Gastroesophageal sphincter (tissue), 3 donors: ENCODE data around the gene AGBL4.

Experiments used
- EP300 ChIP-seq: sonication (generic); formaldehyde crosslinking; IDR thresholded peaks from one replicate; pipeline ENCODE4 v1.6.1; 2017; ENCODE audit warnings: antibody characterized with exemption, mild to moderate bottlenecking
- POLR2AphosphoS5 ChIP-seq: sonication (generic); formaldehyde crosslinking; IDR thresholded peaks from one replicate; pipeline ENCODE4 v1.6.1; 2017; ENCODE audit warnings: antibody characterized with exemption
- TF ChIP-seq, protein P1 (sequence below), 4 experiments: fragments of 200-600 bp in 2 of 4; fragments of 450-650 bp in 2 of 4; sonication (generic) in 1 of 4; IDR thresholded peaks; one replicate each; pipeline ENCODE4 v1.5.1; 2017 to 2019; ENCODE audit warnings: antibody characterized with exemption in 4 of 4, mild to moderate bottlenecking in 2 of 4, moderate library complexity in 2 of 4

DNA sequence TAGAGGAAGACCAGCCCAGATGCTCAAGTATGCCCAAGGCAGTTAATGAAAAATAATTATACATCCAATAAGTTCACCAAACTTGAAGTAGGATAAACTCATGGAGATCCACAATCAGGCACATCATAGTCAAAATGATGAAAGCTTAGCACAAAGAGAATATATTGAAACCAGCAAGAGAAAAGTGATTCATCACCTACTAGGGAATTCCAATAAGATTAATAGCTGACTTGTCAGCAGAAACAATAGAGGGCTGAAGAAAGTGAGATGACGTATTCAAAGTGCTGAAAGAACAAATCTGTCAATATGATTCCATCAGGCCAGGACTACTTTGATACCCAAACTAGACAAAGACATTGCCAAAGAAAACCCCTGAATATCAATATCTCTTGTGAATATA is 995.4 kb downstream of the AGBL4 start:
- TF ChIP-seq POLR2AphosphoS5 (no peak), EP300 (no peak)
- TF ChIP-seq, protein P1, sequence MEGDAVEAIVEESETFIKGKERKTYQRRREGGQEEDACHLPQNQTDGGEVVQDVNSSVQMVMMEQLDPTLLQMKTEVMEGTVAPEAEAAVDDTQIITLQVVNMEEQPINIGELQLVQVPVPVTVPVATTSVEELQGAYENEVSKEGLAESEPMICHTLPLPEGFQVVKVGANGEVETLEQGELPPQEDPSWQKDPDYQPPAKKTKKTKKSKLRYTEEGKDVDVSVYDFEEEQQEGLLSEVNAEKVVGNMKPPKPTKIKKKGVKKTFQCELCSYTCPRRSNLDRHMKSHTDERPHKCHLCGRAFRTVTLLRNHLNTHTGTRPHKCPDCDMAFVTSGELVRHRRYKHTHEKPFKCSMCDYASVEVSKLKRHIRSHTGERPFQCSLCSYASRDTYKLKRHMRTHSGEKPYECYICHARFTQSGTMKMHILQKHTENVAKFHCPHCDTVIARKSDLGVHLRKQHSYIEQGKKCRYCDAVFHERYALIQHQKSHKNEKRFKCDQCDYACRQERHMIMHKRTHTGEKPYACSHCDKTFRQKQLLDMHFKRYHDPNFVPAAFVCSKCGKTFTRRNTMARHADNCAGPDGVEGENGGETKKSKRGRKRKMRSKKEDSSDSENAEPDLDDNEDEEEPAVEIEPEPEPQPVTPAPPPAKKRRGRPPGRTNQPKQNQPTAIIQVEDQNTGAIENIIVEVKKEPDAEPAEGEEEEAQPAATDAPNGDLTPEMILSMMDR (IDR thresholded peaks at IDR 0.05) = no peak
